ENCODE measurements around the gene FYN.

FYN gene

GRCh38 chr6:111817451-111818120 is 55.7 kb downstream of the FYN start:
- H3K9me3 ChIP-seq (ENCODE audit: insufficient read depth, low read length), result no peaks in the 10 kb centered on the region
- H2AFZ ChIP-seq (ENCODE audit: low read depth, low read length, severe bottlenecking), result no peak overlapping the region
- H4K20me1 ChIP-seq (ENCODE audit: low read depth, low read length), result no peaks in the 10 kb centered on the region
- H3K27ac ChIP-seq (ENCODE audit: low read depth, low read length), result no peak overlapping the region
- no peak for TF ChIP-seq CTCF (IDR thresholded peaks at IDR 0.05; ENCODE audit: insufficient read depth, low read length, poor library complexity, severe bottlenecking)
- no peak for TF ChIP-seq EZH2phosphoT487 (conservative IDR thresholded peaks at IDR 0.05; ENCODE audit: low read length)
- no peak overlapping the region for H3K9ac ChIP-seq (ENCODE audit: low read length)
- no peak overlapping the region for H3K4me3 ChIP-seq (ENCODE audit: insufficient read depth, low read length, poor library complexity, severe bottlenecking)
- H3K79me2 ChIP-seq (ENCODE audit: insufficient read depth, low read length), result no peaks in the 10 kb centered on the region
- H3F3A ChIP-seq (ENCODE audit: insufficient read depth), result no peaks in the 10 kb centered on the region
- H3K9me2 ChIP-seq (replicated peaks; ENCODE audit: insufficient read depth, low read length), result no peaks in the 10 kb centered on the region
- H3K36me3 ChIP-seq (ENCODE audit: low read length), result no peaks in the 10 kb centered on the region
- H3K4me2 ChIP-seq (ENCODE audit: low read depth, low read length, poor library complexity, severe bottlenecking), result no peak overlapping the region
- H3K27me3 ChIP-seq (ENCODE audit: low read length), result no peaks in the 10 kb centered on the region

GRCh38 chr6:111813677-111814310 is 59.5 kb downstream of the FYN start:
- Histone ChIP-seq H3K4me3 (ENCODE audit: insufficient read depth, low read length, poor library complexity, severe bottlenecking) (no peak overlapping the region), H3K79me2 (ENCODE audit: insufficient read depth, low read length) (no peaks in the 10 kb centered on the region), H3K36me3 (ENCODE audit: low read length) (no peaks in the 10 kb centered on the region), H4K20me1 (ENCODE audit: low read depth, low read length) (no peaks in the 10 kb centered on the region), H3K4me2 (ENCODE audit: low read depth, low read length, poor library complexity, severe bottlenecking) (no peak overlapping the region), H3K27ac (ENCODE audit: low read depth, low read length) (no peak overlapping the region), H3K9me3 (ENCODE audit: insufficient read depth, low read length) (no peaks in the 10 kb centered on the region), H3F3A (ENCODE audit: insufficient read depth) (no peaks in the 10 kb centered on the region), H2AFZ (ENCODE audit: low read depth, low read length, severe bottlenecking) (no peak overlapping the region), H3K9ac (ENCODE audit: low read length) (no peak overlapping the region), H3K27me3 (ENCODE audit: low read length) (no peaks in the 10 kb centered on the region), H3K9me2 (replicated peaks; ENCODE audit: insufficient read depth, low read length) (no peaks in the 10 kb centered on the region)
- TF ChIP-seq CTCF (IDR thresholded peaks at IDR 0.05; ENCODE audit: insufficient read depth, low read length, poor library complexity, severe bottlenecking), result no peak
- TF ChIP-seq EZH2phosphoT487 (conservative IDR thresholded peaks at IDR 0.05; ENCODE audit: low read length), result no peak

- H3K27ac ChIP-seq (ENCODE audit: low read depth, low read length), result no peak overlapping the region
- no peak overlapping the region for H3K9ac ChIP-seq (ENCODE audit: low read length)
- H3K4me3 ChIP-seq (ENCODE audit: insufficient read depth, low read length, poor library complexity, severe bottlenecking), result no peak overlapping the region
Measured at GRCh38 chr6:111813237-111813636, 60.0 kb downstream of the FYN start.

More at GRCh38 chr6:111813237-111813636, 60.0 kb downstream of the FYN start:
- Histone ChIP-seq H3F3A (ENCODE audit: insufficient read depth) (no peaks in the 10 kb centered on the region), H3K27me3 (ENCODE audit: low read length) (no peaks in the 10 kb centered on the region), H3K36me3 (ENCODE audit: low read length) (no peaks in the 10 kb centered on the region), H3K9me3 (ENCODE audit: insufficient read depth, low read length) (no peaks in the 10 kb centered on the region), H3K9me2 (replicated peaks; ENCODE audit: insufficient read depth, low read length) (no peaks in the 10 kb centered on the region), H3K79me2 (ENCODE audit: insufficient read depth, low read length) (no peaks in the 10 kb centered on the region), H3K4me2 (ENCODE audit: low read depth, low read length, poor library complexity, severe bottlenecking) (no peak overlapping the region), H4K20me1 (ENCODE audit: low read depth, low read length) (no peaks in the 10 kb centered on the region), H2AFZ (ENCODE audit: low read depth, low read length, severe bottlenecking) (no peak overlapping the region)
- TF ChIP-seq EZH2phosphoT487 (conservative IDR thresholded peaks at IDR 0.05; ENCODE audit: low read length) (no peak), CTCF (IDR thresholded peaks at IDR 0.05; ENCODE audit: insufficient read depth, low read length, poor library complexity, severe bottlenecking) (no peak)

Measured in SU-DHL-6 (cell line).